HCT116 (cell line): ENCODE data around the gene ZNF507. TPM values are rescaled to one million over a fixed set of nuclear protein-coding genes. Genes with fewer than 3 reads are reported as not detected.

Experiments
- ATAC-seq: fragments of 200-7000 bp; cut with Tn5 transposase; 2 replicates; pipeline ENCODE4 v1.9.1; 2020; ENCODE audit warnings: mild to moderate bottlenecking, moderate library complexity
- BruUV-seq: library from RNA; stranded (reverse); fragments of 400-500 nt; replicated peaks from 2 replicates; lab custom pipeline; 2021; lab: Mats Ljungman, UMichigan
- CTCF ChIA-PET: fragments of 300-600 bp; sonication (Branson Sonifier 250); formaldehyde crosslinking; loops from one replicate; lab custom pipeline; 2021; ENCODE audit warnings: antibody characterized with exemption; lab: Charles Lee
- POLR2A ChIA-PET: fragments of 300-600, 350-600 bp; sonication (Branson Sonifier 250); formaldehyde crosslinking; loops from one replicate; lab custom pipeline; 2021; ENCODE audit warnings: antibody characterized with exemption; lab: Charles Lee
- RAD21 ChIA-PET, 2 experiments: fragments of 300-600 bp; sonication (Branson Sonifier 250); formaldehyde crosslinking; loops; one replicate each; lab custom pipeline; 2023; ENCODE audit warnings: low total read pairs in 2 of 2; ENCODE audit not compliant: uncharacterized antibody in 2 of 2, unreplicated experiment in 2 of 2, low non-redundant PET in 1 of 2; lab: Charles Lee
- DNase-seq: peaks from one replicate; pipeline ENCODE4 v3.0.0-alpha.2; 2010; ENCODE audit warnings: low read depth, low spot score
- H2AFZ ChIP-seq: fragments of 200-600 bp; shearing (Covaris generic), sonication (generic); 2 replicates; pipeline ENCODE4 v1.6.1; 2017; ENCODE audit warnings: low read depth, mixed run types, mixed read lengths, antibody characterized with exemption, low read length; ENCODE audit not compliant: poor library complexity, severe bottlenecking
- H3K27ac ChIP-seq: 2 replicates; pipeline ENCODE4 v1.5.1; 2012; ENCODE audit warnings: low read depth, low read length
- H3K27me3 ChIP-seq: fragments of 200-600 bp; sonication (generic); 2 replicates; pipeline ENCODE4 v1.6.1; 2016; ENCODE audit warnings: mixed run types, low read length, mixed read lengths; ENCODE audit not compliant: insufficient read depth
- H3K36me3 ChIP-seq, 2 experiments: fragments of 200-500 bp in 1 of 2; fragments of 200-600 bp in 1 of 2; sonication (Bioruptor generic) in 1 of 2; sonication (generic) in 1 of 2; 2 replicates each; pipeline versions ENCODE4 v1.5.1 to v1.6.1; 2014 to 2016; ENCODE audit warnings: low read length in 2 of 2, inconsistent platforms in 1 of 2, mixed read lengths in 1 of 2, mixed run types in 1 of 2; ENCODE audit not compliant: insufficient read depth in 2 of 2, control insufficient read depth in 1 of 2
- H3K4me1 ChIP-seq, 2 experiments: fragments of 200-600 bp in 1 of 2; sonication (generic) in 1 of 2; 2 replicates each; pipeline versions ENCODE4 v1.5.1 to v1.6.1; 2012 to 2017; ENCODE audit warnings: low read length in 2 of 2, inconsistent platforms in 1 of 2, mild to moderate bottlenecking in 1 of 2, mixed read lengths in 1 of 2, mixed run types in 1 of 2, moderate library complexity in 1 of 2; ENCODE audit not compliant: insufficient read depth in 2 of 2, control insufficient read depth in 1 of 2
- H3K4me2 ChIP-seq: fragments of 200-600 bp; sonication (generic); 2 replicates; pipeline ENCODE4 v1.6.1; 2017; ENCODE audit warnings: mixed run types, low read length, mixed read lengths
- H3K4me3 ChIP-seq, 2 experiments: fragments of 200-600 bp in 1 of 2; sonication (generic) in 1 of 2; replicated peaks in 1 of 2; 2 replicates each; pipeline ENCODE4 v1.5.1; 2011 to 2016; ENCODE audit warnings: low read length in 2 of 2, control low read depth in 1 of 2, low read depth in 1 of 2, mild to moderate bottlenecking in 1 of 2, mixed read lengths in 1 of 2, mixed run types in 1 of 2
- H3K79me2 ChIP-seq: fragments of 200-600 bp; sonication (generic); 2 replicates; pipeline ENCODE4 v1.6.1; 2017; ENCODE audit warnings: mild to moderate bottlenecking, mixed run types, low read length, moderate library complexity, mixed read lengths; ENCODE audit not compliant: insufficient read depth
- H3K9ac ChIP-seq: fragments of 200-600 bp; sonication (generic); 2 replicates; pipeline ENCODE4 v1.6.1; 2016; ENCODE audit warnings: low read length, mixed read lengths
- H3K9me2 ChIP-seq: fragments of 200-600 bp; sonication (generic), shearing (Covaris generic); 2 replicates; pipeline ENCODE4 v1.6.1; 2017; ENCODE audit warnings: mixed run types, mild to moderate bottlenecking, moderate library complexity; ENCODE audit not compliant: insufficient read depth
- H3K9me3 ChIP-seq, 2 experiments: fragments of 200-500 bp in 1 of 2; fragments of 200-600 bp in 1 of 2; sonication (Bioruptor generic) in 1 of 2; sonication (generic) in 1 of 2; 2 replicates each; pipeline ENCODE4 v1.6.1; 2014 to 2017; ENCODE audit warnings: low read length in 2 of 2, mixed read lengths in 2 of 2, inconsistent platforms in 1 of 2, low read depth in 1 of 2, mild to moderate bottlenecking in 1 of 2, mixed run types in 1 of 2, moderate library complexity in 1 of 2; ENCODE audit not compliant: control insufficient read depth in 1 of 2, insufficient read depth in 1 of 2
- H4K20me1 ChIP-seq: fragments of 200-600 bp; sonication (generic), shearing (Covaris generic); 2 replicates; pipeline ENCODE4 v1.6.1; 2017; ENCODE audit warnings: mixed run types, mild to moderate bottlenecking, moderate library complexity; ENCODE audit not compliant: insufficient read depth
- ATF3 ChIP-seq: IDR thresholded peaks from 2 replicates; pipeline ENCODE4 v1.6.1; 2012
- CBX3 ChIP-seq: IDR thresholded peaks from 2 replicates; pipeline ENCODE4 v1.6.1; 2012; ENCODE audit warnings: low read depth
- CTCF ChIP-seq, 3 experiments: fragments of 200-600 bp in 1 of 3; sonication (generic) in 1 of 3; IDR thresholded peaks in 2 of 3; conservative IDR thresholded peaks in 1 of 3; 2 replicates each; pipeline ENCODE4 v1.5.1; 2012 to 2017; ENCODE audit warnings: low read depth in 2 of 3, low read length in 2 of 3, antibody characterized with exemption in 1 of 3, borderline replicate concordance in 1 of 3, control low read depth in 1 of 3, mild to moderate bottlenecking in 1 of 3, mixed read lengths in 1 of 3, mixed run types in 1 of 3, moderate library complexity in 1 of 3; ENCODE audit not compliant: insufficient read depth in 1 of 3
- EGR1 ChIP-seq: IDR thresholded peaks from 2 replicates; pipeline ENCODE4 v1.6.1; 2012; ENCODE audit warnings: low read depth
- EZH2 ChIP-seq: fragments of 200-600 bp; sonication (generic); IDR thresholded peaks from 2 replicates; pipeline ENCODE4 v1.6.1; 2017; ENCODE audit warnings: antibody characterized with exemption, mixed run types
- EZH2phosphoT487 ChIP-seq: fragments of 200-600 bp; IDR thresholded peaks from 2 replicates; pipeline ENCODE4 v1.6.1; 2018; ENCODE audit warnings: antibody characterized with exemption, borderline replicate concordance
- JUND ChIP-seq: IDR thresholded peaks from 2 replicates; pipeline ENCODE4 v1.6.1; 2012
- MAX ChIP-seq: IDR thresholded peaks from 2 replicates; pipeline ENCODE4 v1.6.1; 2012
- POLR2A ChIP-seq: IDR thresholded peaks from 2 replicates; pipeline ENCODE4 v1.7.0; 2011; ENCODE audit warnings: borderline replicate concordance; ENCODE audit not compliant: insufficient read depth, insufficient read length; ENCODE audit errors: extremely low read depth
- REST ChIP-seq: IDR thresholded peaks from 2 replicates; pipeline ENCODE4 v1.6.1; 2012; ENCODE audit warnings: low read depth
- SIN3A ChIP-seq: IDR thresholded peaks from 2 replicates; pipeline ENCODE4 v1.6.1; 2012; ENCODE audit warnings: low read depth
- SP1 ChIP-seq: IDR thresholded peaks from 2 replicates; pipeline ENCODE4 v1.6.1; 2012; ENCODE audit warnings: low read depth
- SRF ChIP-seq: IDR thresholded peaks from 2 replicates; pipeline ENCODE4 v1.6.1; 2012; ENCODE audit warnings: low read depth
- TCF7L2 ChIP-seq: IDR thresholded peaks from 2 replicates; pipeline ENCODE4 v1.7.0; 2011; ENCODE audit warnings: borderline replicate concordance, inconsistent platforms; ENCODE audit not compliant: insufficient read depth, insufficient read length; ENCODE audit errors: extremely low read depth
- YY1 ChIP-seq: IDR thresholded peaks from 2 replicates; pipeline ENCODE4 v1.6.1; 2011; ENCODE audit warnings: low read length, low read depth, moderate library complexity, mild to moderate bottlenecking; ENCODE audit not compliant: insufficient replicate concordance; ENCODE audit errors: extremely low read depth
- ZBTB33 ChIP-seq: IDR thresholded peaks from 2 replicates; pipeline ENCODE4 v1.6.1; 2011; ENCODE audit warnings: mild to moderate bottlenecking, low read length, moderate library complexity; ENCODE audit not compliant: insufficient replicate concordance; ENCODE audit errors: extremely low read depth
- ZFX ChIP-seq: fragments of 450-650 bp; IDR thresholded peaks from 2 replicates; pipeline ENCODE4 v1.6.1; 2017
- ZNF274 ChIP-seq: fragments of 200-500 bp; sonication (Bioruptor generic); IDR thresholded peaks from 2 replicates; pipeline ENCODE4 v1.6.1; 2014; ENCODE audit warnings: mild to moderate bottlenecking, low read depth, low read length, inconsistent platforms
- intact Hi-C: fragments of 100-400 bp; cut with micrococcal nuclease; formaldehyde crosslinking; loops from 2 replicates; pipeline ENCODE4 v1.10.0; 2022
- total RNA-seq: library from RNA; stranded (reverse); gene quantifications from one replicate; pipeline ENCODE4 v1.2.1, GENCODE V29; 2021; ENCODE audit not compliant: unreplicated experiment

Gene ZNF507
- total RNA-seq, 1 experiment from 2014 or later = 27.4 TPM

GRCh38 chr19:32343550-32344262 lies 1.7 kb upstream of the ZNF507 start:
- Histone ChIP-seq H3K9me3 (no peaks in the 10 kb centered on the region), H3K4me1 (peaks cover 11 to 23% of the 10 kb centered on the region in 2 experiments), H3K4me3 (no peak overlapping the region), H3K4me2 (no peak overlapping the region), H2AFZ (no peak overlapping the region), H3K27me3 (no peaks in the 10 kb centered on the region), H4K20me1 (no peaks in the 10 kb centered on the region), H3K79me2 (peaks cover 32% of the 10 kb centered on the region), H3K9ac (no peak overlapping the region), H3K9me2 (no peaks in the 10 kb centered on the region), H3K36me3 (peaks cover 7 to 13% of the 10 kb centered on the region in 2 experiments; a peak in 2 of 4 replicates), H3K27ac (no peak overlapping the region)
- no peak for ATAC-seq
- TF ChIP-seq JUND (no peak), ZBTB33 (no peak), YY1 (no peak), SIN3A (no peak), EGR1 (no peak), SRF (no peak), ATF3 (no peak), EZH2phosphoT487 (no peak), SP1 (no peak), EZH2 (no peak), MAX (no peak), TCF7L2 (no peak), CBX3 (no peak), REST (no peak), POLR2A (no peak), ZFX (no peak), ZNF274 (no peak), CTCF (IDR thresholded peaks at IDR 0.05 in 2 of 3, conservative IDR thresholded peaks at IDR 0.05 in 1 of 3; ENCODE audit: borderline replicate concordance in 1 of 3, insufficient read depth in 1 of 3, low read depth in 2 of 3, low read length in 2 of 3) (no peak)
- POLR2A ChIA-PET = no interaction called here
- CTCF ChIA-PET = no interaction called here
- no peak for DNase-seq
- BruUV-seq = no TSS peak
- intact Hi-C loops = no loop called here
- RAD21 ChIA-PET = no interaction called here
